KMS-11 (cell line): Measurements from ENCODE around the gene CFAP141.

ENCODE experiments used
- H2AFZ ChIP-seq: fragments of 200-600 bp; sonication (generic); 2 replicates; pipeline ENCODE4 v1.6.1; 2016; ENCODE audit warnings: antibody characterized with exemption, mixed run types, low read depth
- H3K27ac ChIP-seq: fragments of 200-600 bp; sonication (generic); 2 replicates; pipeline ENCODE4 v1.6.1; 2016; ENCODE audit warnings: mild to moderate bottlenecking, mixed run types
- H3K27me3 ChIP-seq: fragments of 200-600 bp; sonication (generic); 2 replicates; pipeline ENCODE4 v1.6.1; 2017; ENCODE audit warnings: mild to moderate bottlenecking, low read depth, mixed run types, moderate library complexity; ENCODE audit not compliant: insufficient read depth
- H3K36me3 ChIP-seq: fragments of 200-600 bp; sonication (generic); 2 replicates; pipeline ENCODE4 v1.6.1; 2017; ENCODE audit warnings: mild to moderate bottlenecking, mixed run types; ENCODE audit not compliant: insufficient read depth
- H3K4me1 ChIP-seq: fragments of 200-600 bp; sonication (generic); 2 replicates; pipeline ENCODE4 v1.6.1; 2016; ENCODE audit warnings: mild to moderate bottlenecking, low read depth, mixed run types; ENCODE audit not compliant: poor library complexity, severe bottlenecking
- H3K4me2 ChIP-seq: fragments of 200-600 bp; sonication (generic); 2 replicates; pipeline ENCODE4 v1.7.0; 2016; ENCODE audit warnings: mild to moderate bottlenecking, mixed run types
- H3K4me3 ChIP-seq: fragments of 200-600 bp; sonication (generic); IDR thresholded peaks from 2 replicates; pipeline ENCODE4 v1.6.1; 2017; ENCODE audit warnings: low read depth, low read length, mixed read lengths; ENCODE audit not compliant: insufficient read depth
- H3K79me2 ChIP-seq: fragments of 200-600 bp; sonication (generic); 2 replicates; pipeline ENCODE4 v1.6.1; 2016; ENCODE audit warnings: low read depth, mixed run types; ENCODE audit not compliant: insufficient read depth
- H3K9ac ChIP-seq: fragments of 200-600 bp; sonication (generic); 2 replicates; pipeline ENCODE4 v1.6.1; 2016; ENCODE audit warnings: mild to moderate bottlenecking, mixed run types
- H4K20me1 ChIP-seq: fragments of 200-600 bp; sonication (generic); 2 replicates; pipeline ENCODE4 v1.6.1; 2016; ENCODE audit warnings: mild to moderate bottlenecking, mixed run types; ENCODE audit not compliant: insufficient read depth
- CTCF ChIP-seq: fragments of 200-600 bp; sonication (generic); conservative IDR thresholded peaks from 2 replicates; pipeline ENCODE4 v1.6.1; 2017; ENCODE audit warnings: low read depth, mild to moderate bottlenecking, antibody characterized with exemption, low read length, moderate library complexity, mixed read lengths

Gene CFAP141

DNA sequence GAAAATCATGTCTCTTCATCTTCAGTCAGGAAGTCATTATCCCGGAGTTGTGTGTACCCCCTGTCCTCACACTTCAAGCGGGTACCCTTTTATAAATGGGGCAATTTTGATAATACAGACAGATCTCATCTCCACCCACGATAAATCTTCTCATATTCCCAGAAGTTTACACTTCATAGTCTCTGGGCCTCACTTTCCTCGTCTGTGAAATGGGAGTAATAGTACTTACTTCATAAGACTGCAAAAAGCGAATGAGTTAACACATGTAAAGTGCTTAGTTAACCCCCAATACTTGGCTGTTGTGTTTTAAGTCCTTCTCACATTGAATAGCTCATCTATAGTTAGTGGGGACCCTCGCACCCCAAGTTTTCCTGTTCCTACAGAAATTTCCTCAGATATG, 52.1 kb downstream of the CFAP141 start:
- H3K79me2 ChIP-seq: no peaks in the 10 kb centered on the region

DNA sequence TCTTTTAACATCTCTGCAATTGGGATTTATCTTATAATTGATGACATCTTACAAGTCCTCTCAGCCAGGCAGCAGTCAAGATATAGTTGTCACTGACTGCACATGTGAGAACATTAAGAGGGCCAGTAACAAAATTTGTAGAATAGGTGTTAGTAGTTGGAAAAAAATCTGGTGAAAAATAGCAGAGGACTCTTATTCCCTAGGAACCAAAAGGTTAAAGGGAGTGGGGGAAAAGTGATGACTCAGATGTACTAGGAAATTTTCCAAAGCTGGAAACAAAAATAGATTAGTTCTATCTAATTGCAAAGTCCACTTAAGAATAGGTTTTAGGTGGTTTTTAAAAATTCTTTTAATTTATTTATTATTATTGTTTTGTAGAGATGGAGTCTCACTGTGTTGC, 54.8 kb downstream of the CFAP141 start:
- Histone ChIP-seq H3K36me3 (peaks cover 6% of the 10 kb centered on the region; the same call in 1 of the 2 replicates), H3K4me3 (no peak overlapping the region), H3K4me1 (peaks cover under 1% of the 10 kb centered on the region), H3K27me3 (no peaks in the 10 kb centered on the region), H3K9ac (no peak overlapping the region), H4K20me1 (no peaks in the 10 kb centered on the region), H2AFZ (no peak overlapping the region), H3K27ac (no peak overlapping the region), H3K4me2 (no peak overlapping the region), H3K79me2 (no peaks in the 10 kb centered on the region)
- no peak for TF ChIP-seq CTCF

More for the DNA sequence above, 52.1 kb downstream of the CFAP141 start:
- H3K36me3 ChIP-seq: peaks cover 16% of the 10 kb centered on the region; the same call in 1 of the 2 replicates
- H3K27ac ChIP-seq: no peak overlapping the region
- no peaks in the 10 kb centered on the region for H3K27me3 ChIP-seq
- no peak overlapping the region for H3K4me2 ChIP-seq
- H4K20me1 ChIP-seq: 0 out of 2 replicates have a peak, but pooled peaks cover 9% of the 10 kb centered on the region
- H3K4me1 ChIP-seq: peaks cover 27% of the 10 kb centered on the region
- H3K9ac ChIP-seq: no peak overlapping the region
- H3K4me3 ChIP-seq: no peak overlapping the region
- no peak for TF ChIP-seq CTCF
- H2AFZ ChIP-seq: no peak overlapping the region
